COLO829 (cell line): Measurements from ENCODE around the gene NMNAT2.

Source experiments
- DNase-seq: peaks from one replicate; pipeline ENCODE4 v3.0.0; 2012; ENCODE audit warnings: low spot score

The NMNAT2 gene

GRCh38 chr1:183236158-183236725, 181.9 kb downstream of the NMNAT2 start:
- DNase-seq = no peak

- DNase-seq = no peak
Observed at GRCh38 chr1:183235503-183235902, 182.7 kb downstream of the NMNAT2 start.

- peak; percentile 96 for DNase-seq
Observed at GRCh38 chr1:183234660-183235476, 183.3 kb downstream of the NMNAT2 start.

- DNase-seq = no peak
Observed at GRCh38 chr1:183233113-183233512, 185.1 kb downstream of the NMNAT2 start.

DNA sequence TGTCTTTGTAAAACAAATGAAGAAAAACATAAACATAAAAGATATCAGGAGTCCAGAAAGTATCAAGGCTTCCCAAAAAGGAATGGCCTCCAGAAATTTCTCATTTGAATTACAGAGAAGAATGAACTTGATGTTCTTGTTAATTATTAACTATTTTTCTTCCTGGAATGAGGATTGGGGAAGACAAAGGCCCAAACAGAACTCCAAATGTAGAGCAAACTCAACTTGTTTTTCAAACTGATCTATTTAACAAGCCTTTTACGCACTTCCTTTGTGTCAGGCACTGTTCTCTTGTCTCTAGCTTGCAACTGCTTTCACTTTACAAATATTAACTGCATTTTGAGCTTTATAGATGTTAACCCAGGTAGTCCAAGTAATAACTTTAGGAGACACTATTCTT, 186.6 kb downstream of the NMNAT2 start:
- DNase-seq = no peak

- no peak for DNase-seq
Observed at GRCh38 chr1:183230413-183230812, 187.8 kb downstream of the NMNAT2 start.

- no peak for DNase-seq
Observed at GRCh38 chr1:183228347-183229220, 189.6 kb downstream of the NMNAT2 start.

DNA sequence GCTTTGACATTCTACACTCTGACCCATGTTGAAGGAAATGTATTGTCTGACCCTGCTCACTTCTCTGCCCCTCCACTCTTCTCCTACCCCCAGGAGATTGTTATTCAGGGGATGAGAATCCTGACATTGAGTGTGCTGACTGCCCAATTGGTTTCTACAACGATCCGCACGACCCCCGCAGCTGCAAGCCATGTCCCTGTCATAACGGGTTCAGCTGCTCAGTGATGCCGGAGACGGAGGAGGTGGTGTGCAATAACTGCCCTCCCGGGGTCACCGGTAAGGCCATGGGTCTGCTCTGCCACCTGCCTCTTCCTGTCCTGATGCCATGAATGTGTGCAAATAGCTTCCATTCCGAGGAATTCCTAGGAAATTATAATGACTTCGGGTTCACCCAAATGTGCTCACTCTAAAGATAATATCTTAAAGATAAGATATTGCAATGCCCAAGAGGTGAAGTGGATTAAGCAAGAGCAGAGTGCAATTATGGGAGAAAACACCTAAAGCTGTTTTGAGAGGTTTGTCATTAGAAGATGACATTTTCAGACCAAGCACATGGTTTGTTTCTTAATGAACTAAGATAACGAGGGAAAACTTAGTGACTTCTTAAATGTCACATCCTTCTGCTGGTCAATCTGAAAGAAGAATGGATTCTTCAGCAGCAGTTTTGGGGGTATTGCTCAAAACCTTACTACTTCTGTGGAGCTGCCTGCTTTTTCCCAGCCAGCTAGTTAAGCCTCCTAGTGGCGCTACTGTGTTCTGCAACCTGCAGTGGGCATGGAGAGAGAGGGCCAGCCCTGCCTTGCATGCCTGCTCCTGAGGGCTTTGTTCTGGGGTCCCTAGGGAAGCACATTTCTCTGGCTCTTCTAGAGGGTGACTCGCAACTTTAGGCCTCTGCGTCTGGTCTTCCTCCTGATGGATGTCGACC, 190.5 kb downstream of the NMNAT2 start:
- peak; percentile 66 for DNase-seq

DNA sequence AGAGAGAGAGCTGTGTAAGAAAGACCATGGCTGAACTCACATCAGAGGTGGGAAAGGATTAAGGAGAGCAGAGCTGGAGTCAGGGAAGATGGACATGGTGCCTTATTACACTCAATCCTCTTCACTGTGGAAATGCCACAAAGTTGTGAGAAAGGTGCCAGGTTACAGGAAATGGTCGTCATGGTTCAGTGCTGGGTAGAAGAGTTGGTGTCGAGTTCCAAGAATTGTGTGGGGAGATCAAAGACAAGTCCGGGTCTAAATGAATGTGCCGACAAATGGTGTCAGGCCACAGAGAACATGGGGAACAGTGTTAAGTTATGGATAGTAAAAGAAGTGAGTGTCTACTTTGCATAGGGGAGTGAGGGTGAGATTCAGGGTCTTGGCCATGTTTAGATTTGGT, 191.2 kb downstream of the NMNAT2 start:
- DNase-seq = no peak

- no peak for DNase-seq
Observed at GRCh38 chr1:183226361-183226760, 191.8 kb downstream of the NMNAT2 start.

DNA sequence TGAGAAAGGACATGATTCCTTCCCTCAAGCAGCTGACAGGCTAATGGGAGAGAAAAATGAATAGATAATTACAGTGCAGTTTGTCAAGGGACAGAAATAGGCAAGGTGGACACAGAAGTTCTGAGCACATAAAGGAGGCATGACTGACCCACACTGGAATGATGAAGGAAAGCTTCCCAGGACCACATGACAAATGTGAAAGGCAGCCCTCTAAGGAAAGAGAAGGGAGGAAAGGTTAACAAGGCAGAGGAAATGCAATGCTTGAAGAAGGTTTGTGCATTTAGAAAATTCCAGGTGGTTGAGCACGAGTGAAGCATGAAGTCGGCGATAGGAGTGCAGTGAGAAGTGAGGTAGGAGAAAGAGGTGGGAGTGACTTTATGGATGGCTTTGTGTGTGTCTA, 194.7 kb downstream of the NMNAT2 start:
- DNase-seq = no peak

GRCh38 chr1:183222909-183223308, 195.3 kb downstream of the NMNAT2 start:
- no peak for DNase-seq

DNA sequence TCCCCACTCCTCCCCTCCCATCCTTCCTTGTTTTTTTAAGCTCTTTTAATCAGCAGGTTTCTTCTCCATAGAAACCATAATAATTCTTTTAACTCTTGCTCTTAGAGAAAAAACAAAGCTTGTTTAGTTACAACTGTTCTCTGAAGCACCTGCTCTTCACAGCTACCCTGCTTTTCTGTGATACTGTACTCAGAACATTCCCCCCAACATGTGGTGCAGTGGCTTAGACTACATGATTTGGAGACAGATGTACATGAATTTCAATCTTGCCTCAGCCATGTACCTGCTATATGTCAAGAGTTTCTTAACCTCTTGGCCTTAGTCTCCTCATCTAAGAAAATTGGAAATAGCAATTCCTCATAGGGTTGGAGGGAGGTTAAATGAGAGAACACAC, 198.6 kb downstream of the NMNAT2 start:
- DNase-seq = no peak

GRCh38 chr1:183218971-183219615, 199.1 kb downstream of the NMNAT2 start:
- DNase-seq = no peak

DNA sequence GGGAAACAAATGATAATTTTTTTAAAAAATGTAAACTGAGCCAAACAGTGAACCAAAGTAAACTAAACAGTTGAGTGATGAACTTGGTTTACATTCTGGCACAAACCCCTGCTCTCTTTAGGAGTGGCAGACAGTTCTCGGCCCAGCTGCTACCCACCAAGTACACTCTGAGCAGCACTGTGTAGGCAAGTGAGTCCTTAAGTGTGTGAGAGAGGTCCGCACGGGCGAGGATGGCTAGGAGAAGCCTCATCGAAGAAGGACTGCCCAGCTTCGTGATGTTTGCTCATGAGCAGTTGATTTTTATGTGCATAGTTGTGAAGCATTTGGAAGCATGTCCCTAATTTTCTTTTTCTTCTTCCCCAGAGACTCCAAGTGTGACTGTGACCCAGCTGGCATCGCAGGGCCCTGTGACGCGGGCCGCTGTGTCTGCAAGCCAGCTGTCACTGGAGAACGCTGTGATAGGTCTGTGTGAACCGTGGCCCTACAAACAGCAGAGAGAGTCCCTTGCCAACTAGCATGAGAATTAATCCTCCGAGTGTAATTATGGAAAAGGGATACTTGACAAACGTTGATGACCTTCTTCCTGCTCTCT, 200.1 kb downstream of the NMNAT2 start:
- DNase-seq = no peak

- DNase-seq = no peak
Observed at GRCh38 chr1:183215936-183216335, 202.2 kb downstream of the NMNAT2 start.

DNA sequence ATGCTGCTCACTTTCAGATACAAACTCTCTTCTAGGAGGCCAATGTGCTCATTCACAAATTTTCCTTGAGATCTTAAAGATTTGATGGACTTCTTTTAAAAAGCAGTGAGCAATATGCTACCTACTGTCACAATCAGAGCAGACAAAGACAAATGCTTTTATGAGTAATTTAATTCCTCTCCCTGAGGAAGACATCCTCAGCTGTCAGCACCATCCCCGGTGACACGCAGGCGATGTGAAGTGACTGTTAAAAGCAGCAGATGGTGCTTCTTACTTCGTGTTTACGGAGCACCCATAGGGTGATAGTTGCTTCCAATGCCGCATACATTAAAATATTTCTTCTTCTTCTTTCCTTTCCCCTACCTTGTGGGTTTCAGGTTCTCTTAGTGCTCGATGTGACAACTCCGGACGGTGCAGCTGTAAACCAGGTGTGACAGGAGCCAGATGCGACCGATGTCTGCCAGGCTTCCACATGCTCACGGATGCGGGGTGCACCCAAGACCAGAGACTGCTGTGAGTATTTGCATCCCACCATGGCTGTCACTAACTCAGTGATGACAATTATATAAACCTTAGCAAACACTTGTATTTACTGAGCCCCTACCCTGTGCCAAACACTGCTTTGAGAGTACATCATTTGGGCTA, 203.0 kb downstream of the NMNAT2 start:
- DNase-seq = no peak

GRCh38 chr1:183214021-183214970, 203.9 kb downstream of the NMNAT2 start:
- DNase-seq = no peak

GRCh38 chr1:183212870-183213269, 205.3 kb downstream of the NMNAT2 start:
- DNase-seq = no peak
